OCI-LY1 (cell line): ENCODE data around the gene ELMOD1.

ENCODE experiments used
- CTCF ChIP-seq: fragments of 200-600 bp; sonication (generic), shearing (Covaris generic); IDR thresholded peaks from 2 replicates; pipeline ENCODE4 v1.5.1; 2017; ENCODE audit warnings: mild to moderate bottlenecking, antibody characterized with exemption, low read length, moderate library complexity, mixed read lengths
- EZH2 ChIP-seq: fragments of 200-600 bp; sonication (generic), shearing (Covaris generic); IDR thresholded peaks from 2 replicates; pipeline ENCODE4 v1.8.0; 2017; ENCODE audit warnings: borderline replicate concordance, mixed run types, mild to moderate bottlenecking, antibody characterized with exemption, low read length, moderate library complexity, mixed read lengths

- TF ChIP-seq CTCF, result no peak
- no peak for TF ChIP-seq EZH2
Measured at GRCh38 chr11:107702109-107702660, 111.2 kb downstream of the ELMOD1 start.
